Mesendoderm (in vitro differentiated cells): ENCODE results near the gene IL22RA2.
"Not testable (repeated sequence)": the region's sequence is repeated elsewhere in the genome, so short reads cannot be mapped to it uniquely, and the experiment has no call there.

ENCODE experiments used
- DNase-seq: peaks from one replicate; pipeline ENCODE4 v3.0.0; 2013
- H2AK5ac ChIP-seq: 2 replicates; pipeline ENCODE4 v1.6.1; 2013; ENCODE audit warnings: low read length, inconsistent platforms
- H2BK120ac ChIP-seq: 2 replicates; pipeline ENCODE4 v1.6.1; 2013; ENCODE audit warnings: low read depth, mild to moderate bottlenecking, low read length, moderate library complexity, mixed read lengths
- H2BK15ac ChIP-seq: replicated peaks from 2 replicates; pipeline ENCODE4 v1.6.1; 2013; ENCODE audit warnings: low read depth, mild to moderate bottlenecking, moderate library complexity
- H2BK5ac ChIP-seq: 2 replicates; pipeline ENCODE4 v1.6.1; 2013; ENCODE audit warnings: low read length, inconsistent platforms
- H3K18ac ChIP-seq: 2 replicates; pipeline ENCODE4 v1.6.1; 2013; ENCODE audit warnings: mild to moderate bottlenecking, low read length, mixed read lengths
- H3K23ac ChIP-seq: one replicate; pipeline ENCODE4 v1.6.1; 2013; ENCODE audit warnings: low read length
- H3K27ac ChIP-seq: 2 replicates; pipeline ENCODE4 v1.5.1; 2013; ENCODE audit warnings: low read depth, mild to moderate bottlenecking, inconsistent platforms, low read length, moderate library complexity
- H3K27me3 ChIP-seq: 2 replicates; pipeline ENCODE4 v1.6.1; 2013; ENCODE audit warnings: low read length, control low read depth, mild to moderate bottlenecking, inconsistent platforms; ENCODE audit not compliant: insufficient read depth, poor library complexity
- H3K36me3 ChIP-seq: 2 replicates; pipeline ENCODE4 v1.6.1; 2013; ENCODE audit warnings: low read length, inconsistent platforms; ENCODE audit not compliant: control insufficient read depth, insufficient read depth
- H3K4ac ChIP-seq: one replicate; pipeline ENCODE4 v1.6.1; 2013; ENCODE audit warnings: low read depth, mild to moderate bottlenecking, low read length, moderate library complexity
- H3K4me1 ChIP-seq: 2 replicates; pipeline ENCODE4 v1.6.1; 2013; ENCODE audit warnings: low read depth, low read length, inconsistent platforms; ENCODE audit not compliant: control insufficient read depth
- H3K4me2 ChIP-seq: 2 replicates; pipeline ENCODE4 v1.6.1; 2013; ENCODE audit warnings: low read length
- H3K4me3 ChIP-seq: 2 replicates; pipeline ENCODE4 v1.5.1; 2013; ENCODE audit warnings: mild to moderate bottlenecking, low read length
- H3K56ac ChIP-seq: one replicate; pipeline ENCODE4 v1.6.1; 2013; ENCODE audit warnings: low read length
- H3K79me1 ChIP-seq: 2 replicates; pipeline ENCODE4 v1.6.1; 2013; ENCODE audit warnings: low read length, inconsistent platforms
- H3K79me2 ChIP-seq: 2 replicates; pipeline ENCODE4 v1.6.1; 2013; ENCODE audit warnings: mild to moderate bottlenecking, low read length; ENCODE audit not compliant: control insufficient read depth, insufficient read depth
- H3K9ac ChIP-seq: 2 replicates; pipeline ENCODE4 v1.6.1; 2013; ENCODE audit warnings: low read length, inconsistent platforms
- H4K5ac ChIP-seq: one replicate; pipeline ENCODE4 v1.6.1; 2013; ENCODE audit warnings: low read length
- H4K8ac ChIP-seq: one replicate; pipeline ENCODE4 v1.6.1; 2013; ENCODE audit warnings: low read depth, mild to moderate bottlenecking, control low read depth, low read length, moderate library complexity
- WGBS: extraction: QIAGEN DNeasy Blood & Tissue Kit; methylation state at CpG from one replicate; pipeline ENCODE4 v1.1.7; 2013; ENCODE audit warnings: low lambda C conversion rate, missing lambda C conversion rate; ENCODE audit not compliant: insufficient coverage; ENCODE audit errors: extremely low coverage; 5-methylcytosine and 5-hydroxymethylcytosine counted together

The IL22RA2 gene

DNA sequence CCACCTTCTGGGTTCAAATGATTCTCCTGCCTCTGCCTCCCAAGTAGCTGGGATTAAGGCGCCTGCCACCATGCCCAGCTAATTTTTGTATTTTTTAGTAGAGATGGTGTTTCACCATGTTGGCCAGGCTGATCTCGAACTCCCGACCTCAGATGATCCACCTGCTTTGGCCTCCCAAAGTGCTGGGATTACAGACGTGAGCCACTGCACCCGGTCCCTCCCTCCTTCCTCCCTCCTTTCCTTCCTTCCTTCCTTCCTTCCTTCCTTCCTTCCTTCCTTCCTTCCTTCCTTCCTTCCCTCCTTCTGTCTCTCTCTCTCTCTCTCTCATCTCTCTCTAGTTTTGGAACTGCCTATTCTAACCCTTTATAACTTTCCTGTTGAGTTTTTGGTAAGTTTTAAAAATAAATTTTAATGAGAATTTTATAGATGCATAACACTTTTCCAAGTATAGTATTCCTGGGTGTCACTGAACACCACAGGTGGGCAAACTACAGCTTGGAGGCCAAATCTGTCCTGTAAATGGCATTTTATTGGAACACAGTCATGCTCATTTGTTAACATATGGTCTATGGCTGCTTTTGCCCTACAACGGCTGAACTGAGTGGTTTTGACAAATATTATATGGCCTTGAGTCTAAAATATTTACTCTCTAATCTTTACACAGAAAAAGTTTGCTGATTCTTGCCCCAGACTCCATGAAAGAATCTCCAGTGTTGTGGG lies 66.2 kb downstream of the IL22RA2 start:
- H2BK120ac ChIP-seq, H3K79me1 ChIP-seq, H3K9ac ChIP-seq, H3K36me3 ChIP-seq, H2AK5ac ChIP-seq, H3K4ac ChIP-seq, H4K5ac ChIP-seq, H3K4me2 ChIP-seq, H2BK5ac ChIP-seq, H3K4me1 ChIP-seq, H3K79me2 ChIP-seq, H3K27me3 ChIP-seq, H3K4me3 ChIP-seq, H3K23ac ChIP-seq, H4K8ac ChIP-seq, H3K18ac ChIP-seq, DNase-seq, H3K56ac ChIP-seq, H2BK15ac ChIP-seq, H3K27ac ChIP-seq: not testable (repeated sequence)
- WGBS: no CpG with 5 or more reads among the region's 6 CpGs

DNA sequence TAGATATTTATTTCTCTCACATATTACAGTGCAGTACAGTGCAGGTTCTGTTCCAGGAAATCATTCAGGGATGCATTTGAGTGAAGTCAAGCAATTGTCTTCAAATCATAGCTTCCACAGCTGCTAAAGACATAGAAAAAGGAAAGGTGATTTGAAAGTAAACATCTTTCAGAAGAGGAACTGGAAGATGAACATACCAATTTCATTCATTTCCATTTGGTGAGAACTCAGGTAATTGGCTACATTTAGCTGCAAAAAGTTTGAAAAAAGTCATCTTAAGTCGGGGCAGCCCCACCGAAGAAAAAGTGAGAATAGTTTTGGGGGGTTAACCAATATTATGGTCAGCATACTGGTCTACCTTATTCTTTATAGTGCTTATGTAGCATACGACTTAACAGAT lies 67.3 kb downstream of the IL22RA2 start:
- no peak overlapping the region for H2BK5ac ChIP-seq
- H3K4me3 ChIP-seq: no peak overlapping the region
- H3K4ac ChIP-seq: no peak overlapping the region
- no peaks in the 10 kb centered on the region for H3K4me1 ChIP-seq
- no peak overlapping the region for H3K27ac ChIP-seq
- H2BK15ac ChIP-seq: no peak overlapping the region
- no peak overlapping the region for H3K56ac ChIP-seq
- DNase-seq: no peak
- no peak overlapping the region for H2BK120ac ChIP-seq
- H4K5ac ChIP-seq: no peak overlapping the region
- H3K79me2 ChIP-seq: no peaks in the 10 kb centered on the region
- no peak overlapping the region for H3K18ac ChIP-seq
- no peak overlapping the region for H3K4me2 ChIP-seq
- no peak overlapping the region for H2AK5ac ChIP-seq
- H3K79me1 ChIP-seq: no peaks in the 10 kb centered on the region
- no peaks in the 10 kb centered on the region for H3K27me3 ChIP-seq
- H3K23ac ChIP-seq: no peak overlapping the region
- no peak overlapping the region for H3K9ac ChIP-seq
- no peaks in the 10 kb centered on the region for H3K36me3 ChIP-seq
- H4K8ac ChIP-seq: no peak overlapping the region
- no CpG with 5 or more reads among the region's 3 CpGs for WGBS

DNA sequence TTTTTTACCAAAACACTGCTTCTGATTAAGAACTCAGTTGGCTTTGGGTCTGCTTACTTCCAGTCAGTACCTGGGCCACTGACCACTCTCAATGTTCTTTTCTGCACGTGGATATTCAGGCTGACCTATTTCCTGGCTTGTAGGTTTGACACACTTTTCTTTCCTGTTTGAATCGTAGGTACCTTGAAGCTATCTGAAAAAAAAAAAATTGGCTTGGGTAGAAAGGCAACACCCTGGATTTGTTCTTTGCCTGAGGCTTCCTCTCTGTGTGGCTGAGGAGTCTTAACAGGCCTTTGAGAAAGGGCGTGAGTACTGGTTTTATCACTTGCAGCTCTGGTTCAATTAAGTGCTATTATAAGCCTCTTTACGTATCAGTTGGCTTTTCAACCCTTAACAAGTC lies 68.1 kb downstream of the IL22RA2 start:
- no peak overlapping the region for H3K4me3 ChIP-seq

DNA sequence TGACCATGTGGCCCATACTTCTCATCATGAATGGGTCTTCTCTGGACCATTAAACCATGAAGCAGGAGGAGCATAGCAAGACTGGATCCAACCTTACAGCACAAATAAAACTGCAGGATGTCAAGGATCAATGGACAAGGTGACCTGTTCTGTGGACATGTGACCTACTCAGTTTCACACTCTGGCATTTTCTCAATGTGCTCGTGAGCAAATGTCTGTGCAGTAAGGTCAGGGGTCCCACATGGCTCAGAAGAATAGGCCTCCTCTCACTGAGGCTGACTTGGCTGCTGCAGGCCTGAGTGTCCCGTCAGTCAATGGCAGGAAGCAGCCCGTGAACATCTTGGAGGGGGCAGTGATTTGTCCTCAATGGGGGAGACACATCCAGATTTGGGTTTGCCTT lies 68.5 kb downstream of the IL22RA2 start:
- no peak overlapping the region for H2BK120ac ChIP-seq
- no peaks in the 10 kb centered on the region for H3K27me3 ChIP-seq
- no peak overlapping the region for H3K18ac ChIP-seq
- H2AK5ac ChIP-seq: no peak overlapping the region
- H3K79me2 ChIP-seq: no peaks in the 10 kb centered on the region
- no peak overlapping the region for H3K23ac ChIP-seq
- no peaks in the 10 kb centered on the region for H3K4me1 ChIP-seq
- H3K4me3 ChIP-seq: no peak overlapping the region
- H3K9ac ChIP-seq: no peak overlapping the region
- H3K27ac ChIP-seq: no peak overlapping the region
- no peak overlapping the region for H3K4me2 ChIP-seq
- no peaks in the 10 kb centered on the region for H3K79me1 ChIP-seq
- H2BK5ac ChIP-seq: no peak overlapping the region
- WGBS: no CpG with 5 or more reads among the region's 3 CpGs
- no peak overlapping the region for H3K4ac ChIP-seq
- no peak for DNase-seq
- no peak overlapping the region for H3K56ac ChIP-seq
- H3K36me3 ChIP-seq: no peaks in the 10 kb centered on the region
- no peak overlapping the region for H2BK15ac ChIP-seq
- no peak overlapping the region for H4K5ac ChIP-seq
- no peak overlapping the region for H4K8ac ChIP-seq

More for the DNA sequence above, 68.1 kb downstream of the IL22RA2 start:
- H3K4me2 ChIP-seq: no peak overlapping the region
- H2BK15ac ChIP-seq: no peak overlapping the region
- no peak overlapping the region for H4K8ac ChIP-seq
- H2BK120ac ChIP-seq: no peak overlapping the region
- DNase-seq: no peak
- no peaks in the 10 kb centered on the region for H3K79me1 ChIP-seq
- no peak overlapping the region for H4K5ac ChIP-seq
- H3K9ac ChIP-seq: no peak overlapping the region
- H3K23ac ChIP-seq: no peak overlapping the region
- H3K36me3 ChIP-seq: no peaks in the 10 kb centered on the region
- no peaks in the 10 kb centered on the region for H3K79me2 ChIP-seq
- no peak overlapping the region for H2BK5ac ChIP-seq
- no peaks in the 10 kb centered on the region for H3K4me1 ChIP-seq
- no CpG with 5 or more reads among the region's 4 CpGs for WGBS
- H3K56ac ChIP-seq: no peak overlapping the region
- H3K4ac ChIP-seq: no peak overlapping the region
- H3K27ac ChIP-seq: no peak overlapping the region
- no peak overlapping the region for H3K18ac ChIP-seq
- H3K27me3 ChIP-seq: no peaks in the 10 kb centered on the region
- no peak overlapping the region for H2AK5ac ChIP-seq

DNA sequence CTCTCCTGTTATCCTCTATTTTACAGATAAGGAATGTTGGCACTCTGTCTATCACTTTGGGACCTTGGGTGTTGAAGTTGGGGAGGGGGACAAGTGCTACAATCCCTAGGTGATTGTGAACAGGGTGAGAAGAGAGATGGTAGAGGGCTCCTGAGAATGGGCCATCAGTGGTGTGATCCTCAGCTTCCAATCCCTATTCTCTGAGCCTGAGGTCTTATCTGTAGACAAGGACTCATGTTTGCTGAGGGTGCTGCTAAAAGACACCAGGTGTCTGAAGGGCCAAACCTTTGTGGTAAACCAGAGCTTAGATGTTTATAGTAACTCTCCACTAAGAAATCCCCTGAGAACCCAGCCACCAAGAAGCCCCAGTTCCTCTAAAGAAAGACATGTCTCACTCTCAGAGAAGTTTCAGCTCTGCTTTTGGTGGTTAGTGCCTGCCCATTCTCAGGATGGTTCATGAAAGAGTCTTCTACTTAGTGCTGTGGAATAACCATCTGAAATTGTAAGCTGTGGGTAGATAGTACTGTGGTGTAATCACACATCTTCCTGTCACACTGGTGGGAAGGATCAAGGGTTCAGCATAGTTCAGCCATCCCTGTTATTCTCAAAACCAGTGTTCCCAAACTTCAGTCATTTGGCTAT lies 70.5 kb downstream of the IL22RA2 start:
- no peaks in the 10 kb centered on the region for H3K79me2 ChIP-seq
- no peak overlapping the region for H3K23ac ChIP-seq
- H3K27ac ChIP-seq: no peak overlapping the region
- H3K36me3 ChIP-seq: no peaks in the 10 kb centered on the region
- no peak overlapping the region for H2BK5ac ChIP-seq
- H2BK120ac ChIP-seq: no peak overlapping the region
- H4K8ac ChIP-seq: no peak overlapping the region
- no peak overlapping the region for H3K56ac ChIP-seq
- H3K18ac ChIP-seq: no peak overlapping the region
- no peak overlapping the region for H3K4me2 ChIP-seq
- no peak overlapping the region for H2BK15ac ChIP-seq
- no peaks in the 10 kb centered on the region for H3K27me3 ChIP-seq
- peak; percentile 25 for DNase-seq
- no peak overlapping the region for H2AK5ac ChIP-seq
- no peak overlapping the region for H4K5ac ChIP-seq
- no peaks in the 10 kb centered on the region for H3K4me1 ChIP-seq
- no peak overlapping the region for H3K9ac ChIP-seq
- no peak overlapping the region for H3K4ac ChIP-seq
- H3K79me1 ChIP-seq: no peaks in the 10 kb centered on the region
- H3K4me3 ChIP-seq: no peak overlapping the region
